ENCODE results near the gene MRPS31.
"Not testable (repeated sequence)": the region's sequence is repeated elsewhere in the genome, so short reads cannot be mapped to it uniquely, and the experiment has no call there.

MRPS31 gene

GRCh38 chr13:40787062-40787461, 16.1 kb upstream of the MRPS31 start:
- TF ChIP-seq EZH2phosphoT487 (conservative IDR thresholded peaks at IDR 0.05; ENCODE audit: low read length) (no peak), CTCF (IDR thresholded peaks at IDR 0.05; ENCODE audit: insufficient read depth, low read length, poor library complexity, severe bottlenecking) (no peak)
- Histone ChIP-seq H3K4me2 (ENCODE audit: low read depth, low read length, poor library complexity, severe bottlenecking) (no peak overlapping the region), H3K4me3 (ENCODE audit: insufficient read depth, low read length, poor library complexity, severe bottlenecking) (no peak overlapping the region), H3K9me2 (replicated peaks; ENCODE audit: insufficient read depth, low read length) (no peaks in the 10 kb centered on the region), H3K79me2 (ENCODE audit: insufficient read depth, low read length) (peaks cover 11% of the 10 kb centered on the region; the same call in 1 of the 2 replicates), H2AFZ (ENCODE audit: low read depth, low read length, severe bottlenecking) (no peak overlapping the region), H3K27ac (ENCODE audit: low read depth, low read length) (no peak overlapping the region), H3F3A (ENCODE audit: insufficient read depth) (0 out of 2 replicates have a peak, but pooled peaks cover 5% of the 10 kb centered on the region), H3K9me3 (ENCODE audit: insufficient read depth, low read length) (no peaks in the 10 kb centered on the region), H4K20me1 (ENCODE audit: low read depth, low read length) (no peaks in the 10 kb centered on the region), H3K9ac (ENCODE audit: low read length) (no peak overlapping the region), H3K27me3 (ENCODE audit: low read length) (no peaks in the 10 kb centered on the region), H3K36me3 (ENCODE audit: low read length) (no peaks in the 10 kb centered on the region)

- no peak overlapping the region for H3K27ac ChIP-seq (ENCODE audit: low read depth, low read length)
- H3K9me3 ChIP-seq (ENCODE audit: insufficient read depth, low read length) = no peaks in the 10 kb centered on the region
- H3K9ac ChIP-seq (ENCODE audit: low read length) = no peak overlapping the region
- peaks cover 11% of the 10 kb centered on the region; the same call in 1 of the 2 replicates for H3K79me2 ChIP-seq (ENCODE audit: insufficient read depth, low read length)
- no peaks in the 10 kb centered on the region for H3K27me3 ChIP-seq (ENCODE audit: low read length)
- no peak overlapping the region for H3K4me2 ChIP-seq (ENCODE audit: low read depth, low read length, poor library complexity, severe bottlenecking)
- H3F3A ChIP-seq (ENCODE audit: insufficient read depth) = 0 out of 2 replicates have a peak, but pooled peaks cover 5% of the 10 kb centered on the region
- H3K4me3 ChIP-seq (ENCODE audit: insufficient read depth, low read length, poor library complexity, severe bottlenecking) = no peak overlapping the region
- no peaks in the 10 kb centered on the region for H3K36me3 ChIP-seq (ENCODE audit: low read length)
- H4K20me1 ChIP-seq (ENCODE audit: low read depth, low read length) = no peaks in the 10 kb centered on the region
- no peaks in the 10 kb centered on the region for H3K9me2 ChIP-seq (replicated peaks; ENCODE audit: insufficient read depth, low read length)
- TF ChIP-seq CTCF (IDR thresholded peaks at IDR 0.05; ENCODE audit: insufficient read depth, low read length, poor library complexity, severe bottlenecking) = no peak
- no peak for TF ChIP-seq EZH2phosphoT487 (conservative IDR thresholded peaks at IDR 0.05; ENCODE audit: low read length)
- no peak overlapping the region for H2AFZ ChIP-seq (ENCODE audit: low read depth, low read length, severe bottlenecking)
Observed at GRCh38 chr13:40786568-40786996, 15.6 kb upstream of the MRPS31 start.

GRCh38 chr13:40784540-40784939, 13.6 kb upstream of the MRPS31 start:
- H3K9ac ChIP-seq (ENCODE audit: low read length) = no peak overlapping the region
- no peaks in the 10 kb centered on the region for H3K27me3 ChIP-seq (ENCODE audit: low read length)
- no peaks in the 10 kb centered on the region for H3F3A ChIP-seq (ENCODE audit: insufficient read depth)
- no peak overlapping the region for H3K4me2 ChIP-seq (ENCODE audit: low read depth, low read length, poor library complexity, severe bottlenecking)
- no peak overlapping the region for H2AFZ ChIP-seq (ENCODE audit: low read depth, low read length, severe bottlenecking)
- no peaks in the 10 kb centered on the region for H3K9me2 ChIP-seq (replicated peaks; ENCODE audit: insufficient read depth, low read length)
- no peaks in the 10 kb centered on the region; the same call in 1 of the 2 replicates for H3K79me2 ChIP-seq (ENCODE audit: insufficient read depth, low read length)
- H3K27ac ChIP-seq (ENCODE audit: low read depth, low read length) = no peak overlapping the region
- no peaks in the 10 kb centered on the region for H3K36me3 ChIP-seq (ENCODE audit: low read length)
- TF ChIP-seq EZH2phosphoT487 (conservative IDR thresholded peaks at IDR 0.05; ENCODE audit: low read length) (no peak), CTCF (IDR thresholded peaks at IDR 0.05; ENCODE audit: insufficient read depth, low read length, poor library complexity, severe bottlenecking) (no peak)
- no peaks in the 10 kb centered on the region for H3K9me3 ChIP-seq (ENCODE audit: insufficient read depth, low read length)
- no peak overlapping the region for H3K4me3 ChIP-seq (ENCODE audit: insufficient read depth, low read length, poor library complexity, severe bottlenecking)
- H4K20me1 ChIP-seq (ENCODE audit: low read depth, low read length) = no peaks in the 10 kb centered on the region

- H3K9ac ChIP-seq (ENCODE audit: low read length); H4K20me1 ChIP-seq (ENCODE audit: low read depth, low read length); H3F3A ChIP-seq (ENCODE audit: insufficient read depth); H3K79me2 ChIP-seq (ENCODE audit: insufficient read depth, low read length); H3K27ac ChIP-seq (ENCODE audit: low read depth, low read length); H3K4me2 ChIP-seq (ENCODE audit: low read depth, low read length, poor library complexity, severe bottlenecking); H3K9me2 ChIP-seq (replicated peaks; ENCODE audit: insufficient read depth, low read length); H3K27me3 ChIP-seq (ENCODE audit: low read length); H3K9me3 ChIP-seq (ENCODE audit: insufficient read depth, low read length); H3K4me3 ChIP-seq (ENCODE audit: insufficient read depth, low read length, poor library complexity, severe bottlenecking); H2AFZ ChIP-seq (ENCODE audit: low read depth, low read length, severe bottlenecking); H3K36me3 ChIP-seq (ENCODE audit: low read length): not testable (repeated sequence)
Observed at GRCh38 chr13:40782971-40783370, 12.0 kb upstream of the MRPS31 start.
